ENCODE results near the gene PGA3.
"Not testable (repeated sequence)": the region's sequence is repeated elsewhere in the genome, so short reads cannot be mapped to it uniquely, and the experiment has no call there.

GRCh38 chr11:61211327-61211952 is 8.1 kb downstream of the PGA3 start:
- TF ChIP-seq, protein P1, sequence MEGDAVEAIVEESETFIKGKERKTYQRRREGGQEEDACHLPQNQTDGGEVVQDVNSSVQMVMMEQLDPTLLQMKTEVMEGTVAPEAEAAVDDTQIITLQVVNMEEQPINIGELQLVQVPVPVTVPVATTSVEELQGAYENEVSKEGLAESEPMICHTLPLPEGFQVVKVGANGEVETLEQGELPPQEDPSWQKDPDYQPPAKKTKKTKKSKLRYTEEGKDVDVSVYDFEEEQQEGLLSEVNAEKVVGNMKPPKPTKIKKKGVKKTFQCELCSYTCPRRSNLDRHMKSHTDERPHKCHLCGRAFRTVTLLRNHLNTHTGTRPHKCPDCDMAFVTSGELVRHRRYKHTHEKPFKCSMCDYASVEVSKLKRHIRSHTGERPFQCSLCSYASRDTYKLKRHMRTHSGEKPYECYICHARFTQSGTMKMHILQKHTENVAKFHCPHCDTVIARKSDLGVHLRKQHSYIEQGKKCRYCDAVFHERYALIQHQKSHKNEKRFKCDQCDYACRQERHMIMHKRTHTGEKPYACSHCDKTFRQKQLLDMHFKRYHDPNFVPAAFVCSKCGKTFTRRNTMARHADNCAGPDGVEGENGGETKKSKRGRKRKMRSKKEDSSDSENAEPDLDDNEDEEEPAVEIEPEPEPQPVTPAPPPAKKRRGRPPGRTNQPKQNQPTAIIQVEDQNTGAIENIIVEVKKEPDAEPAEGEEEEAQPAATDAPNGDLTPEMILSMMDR (IDR thresholded peaks at IDR 0.05; ENCODE audit: insufficient read depth, low read length, poor library complexity, severe bottlenecking): not testable (repeated sequence)
- not testable (repeated sequence) for TF ChIP-seq EZH2phosphoT487 (conservative IDR thresholded peaks at IDR 0.05; ENCODE audit: low read length)
